AG09319 (cell line): Measurements from ENCODE around the gene HIF3A.

Experiments used
- DNase-seq: peaks from one replicate; pipeline ENCODE4 v3.0.0-alpha.2; 2010; ENCODE audit warnings: low read depth; ENCODE audit errors: extremely low read depth
- TF ChIP-seq, protein P1 (sequence below): IDR thresholded peaks from 2 replicates; pipeline ENCODE4 v1.5.1; 2011; ENCODE audit warnings: low read depth, mild to moderate bottlenecking, inconsistent platforms, low read length, moderate library complexity

Gene HIF3A

DNA sequence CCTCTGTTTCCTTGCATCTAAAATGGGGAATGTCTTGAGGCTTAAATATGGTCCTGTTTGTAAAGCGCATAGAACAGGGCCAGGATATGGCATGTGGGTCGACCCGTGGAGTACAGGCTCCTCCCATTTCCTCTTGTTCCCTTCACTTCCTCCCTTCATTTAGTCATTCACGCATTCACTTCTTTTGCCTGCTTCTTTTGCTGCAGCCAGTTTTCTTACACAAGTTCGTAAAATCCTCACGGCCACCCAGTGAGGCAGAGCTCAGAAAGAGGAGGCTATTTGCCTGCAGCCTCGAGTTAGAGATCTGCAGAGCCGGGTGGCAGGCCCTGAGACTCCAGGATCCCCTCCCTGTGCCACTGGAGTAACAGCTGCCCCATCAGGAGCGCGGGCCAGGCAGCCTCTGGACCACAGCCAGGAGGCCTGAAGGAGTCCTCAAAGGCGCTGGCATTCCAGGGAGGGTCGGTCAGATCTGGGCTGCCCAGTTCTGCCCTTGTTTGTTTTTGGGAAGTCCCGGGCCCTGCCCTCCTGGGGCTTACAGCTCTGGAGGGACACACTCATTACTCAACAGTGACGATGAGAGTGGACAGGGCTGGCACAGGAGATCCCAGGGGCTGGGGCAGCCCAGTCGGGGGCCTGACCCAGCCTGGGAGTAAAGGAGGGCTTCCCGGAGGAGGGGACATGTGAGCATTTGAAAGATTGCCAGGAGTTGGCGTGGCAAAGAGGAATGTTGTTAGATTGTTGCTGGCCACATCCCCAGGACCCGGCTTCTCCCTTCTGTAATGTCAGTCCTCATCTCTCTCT, 54.6 kb downstream of the HIF3A start:
- DNase-seq = no peak
- TF ChIP-seq, protein P1, sequence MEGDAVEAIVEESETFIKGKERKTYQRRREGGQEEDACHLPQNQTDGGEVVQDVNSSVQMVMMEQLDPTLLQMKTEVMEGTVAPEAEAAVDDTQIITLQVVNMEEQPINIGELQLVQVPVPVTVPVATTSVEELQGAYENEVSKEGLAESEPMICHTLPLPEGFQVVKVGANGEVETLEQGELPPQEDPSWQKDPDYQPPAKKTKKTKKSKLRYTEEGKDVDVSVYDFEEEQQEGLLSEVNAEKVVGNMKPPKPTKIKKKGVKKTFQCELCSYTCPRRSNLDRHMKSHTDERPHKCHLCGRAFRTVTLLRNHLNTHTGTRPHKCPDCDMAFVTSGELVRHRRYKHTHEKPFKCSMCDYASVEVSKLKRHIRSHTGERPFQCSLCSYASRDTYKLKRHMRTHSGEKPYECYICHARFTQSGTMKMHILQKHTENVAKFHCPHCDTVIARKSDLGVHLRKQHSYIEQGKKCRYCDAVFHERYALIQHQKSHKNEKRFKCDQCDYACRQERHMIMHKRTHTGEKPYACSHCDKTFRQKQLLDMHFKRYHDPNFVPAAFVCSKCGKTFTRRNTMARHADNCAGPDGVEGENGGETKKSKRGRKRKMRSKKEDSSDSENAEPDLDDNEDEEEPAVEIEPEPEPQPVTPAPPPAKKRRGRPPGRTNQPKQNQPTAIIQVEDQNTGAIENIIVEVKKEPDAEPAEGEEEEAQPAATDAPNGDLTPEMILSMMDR = no peak

DNA sequence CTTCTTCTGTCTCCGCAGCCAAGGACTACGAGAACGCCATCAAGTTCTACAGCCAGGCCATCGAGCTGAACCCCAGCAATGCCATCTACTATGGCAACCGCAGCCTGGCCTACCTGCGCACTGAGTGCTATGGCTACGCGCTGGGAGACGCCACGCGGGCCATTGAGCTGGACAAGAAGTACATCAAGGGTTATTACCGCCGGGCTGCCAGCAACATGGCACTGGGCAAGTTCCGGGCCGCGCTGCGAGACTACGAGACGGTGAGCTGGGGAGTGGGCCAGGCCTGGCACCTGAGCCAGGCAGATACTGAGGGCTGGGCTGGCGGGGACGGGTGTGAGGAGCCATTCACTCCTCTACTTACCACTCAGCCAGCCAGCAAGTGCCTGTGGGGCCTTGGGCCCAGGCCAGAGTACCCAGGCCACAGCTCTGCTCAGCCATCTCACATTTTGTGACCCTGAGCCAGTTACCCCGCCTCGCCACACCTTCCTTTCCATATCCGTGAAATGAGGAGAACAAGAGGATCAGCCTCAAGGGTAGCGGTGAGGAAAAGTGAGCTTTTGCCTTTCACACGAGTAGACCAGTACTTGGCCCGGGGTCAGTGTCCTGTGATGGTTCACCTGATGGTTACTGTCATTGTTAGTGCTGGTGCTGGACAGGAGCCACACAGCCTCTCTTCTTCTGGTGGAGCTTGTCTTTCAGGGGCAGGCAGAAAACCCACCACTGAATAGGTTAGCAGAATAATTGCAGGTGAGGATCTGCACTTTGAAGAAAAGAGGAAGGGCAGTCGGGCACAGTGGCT, 57.1 kb downstream of the HIF3A start:
- TF ChIP-seq, protein P1 = no peak
- DNase-seq = no peak

DNA sequence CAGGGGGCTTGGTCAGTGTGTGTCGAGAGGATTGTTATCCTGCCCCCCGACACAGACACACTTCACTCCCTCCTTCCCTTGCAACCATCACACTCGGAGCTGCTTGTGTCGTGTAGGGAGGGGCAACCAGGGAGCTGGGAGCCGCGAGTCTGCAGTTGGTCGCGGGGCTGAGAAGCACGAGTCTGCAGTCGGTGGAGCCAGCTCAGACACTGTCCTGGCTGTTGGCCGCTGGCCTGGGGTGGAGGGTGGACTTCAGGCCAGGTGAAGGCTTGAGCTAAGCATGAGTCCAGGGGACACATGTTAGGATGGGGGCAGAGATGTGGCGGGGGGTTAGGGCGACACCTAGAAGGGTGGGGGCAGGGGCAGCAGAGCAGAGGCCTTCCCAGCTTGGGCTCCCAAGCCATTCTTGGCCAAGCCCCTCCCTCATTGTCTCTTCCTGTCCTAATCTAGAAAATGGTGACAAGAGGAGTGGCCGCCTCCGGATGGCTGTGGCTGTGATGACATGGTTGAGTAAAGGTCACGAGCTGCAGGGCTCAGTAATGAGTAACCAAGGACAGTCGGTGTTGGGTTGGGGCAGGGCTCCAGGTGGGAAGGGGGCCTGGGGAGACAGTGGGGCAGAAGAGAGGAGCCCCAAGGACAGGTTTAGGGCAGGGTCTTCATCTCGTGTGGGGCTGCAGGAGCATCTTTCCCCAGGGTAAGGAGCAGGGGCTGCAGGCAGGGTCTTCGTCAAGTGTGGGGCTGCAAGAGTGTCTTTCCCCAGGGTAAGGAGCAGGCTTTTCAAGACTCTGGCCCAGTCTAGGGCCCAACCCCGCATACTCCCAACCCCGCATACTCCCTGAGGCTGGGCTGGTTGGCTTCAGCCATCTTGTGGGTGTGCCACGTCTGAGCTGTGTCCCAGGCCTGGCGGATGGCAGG, 58.6 kb downstream of the HIF3A start:
- DNase-seq = no peak
- TF ChIP-seq, protein P1 = no peak

DNA sequence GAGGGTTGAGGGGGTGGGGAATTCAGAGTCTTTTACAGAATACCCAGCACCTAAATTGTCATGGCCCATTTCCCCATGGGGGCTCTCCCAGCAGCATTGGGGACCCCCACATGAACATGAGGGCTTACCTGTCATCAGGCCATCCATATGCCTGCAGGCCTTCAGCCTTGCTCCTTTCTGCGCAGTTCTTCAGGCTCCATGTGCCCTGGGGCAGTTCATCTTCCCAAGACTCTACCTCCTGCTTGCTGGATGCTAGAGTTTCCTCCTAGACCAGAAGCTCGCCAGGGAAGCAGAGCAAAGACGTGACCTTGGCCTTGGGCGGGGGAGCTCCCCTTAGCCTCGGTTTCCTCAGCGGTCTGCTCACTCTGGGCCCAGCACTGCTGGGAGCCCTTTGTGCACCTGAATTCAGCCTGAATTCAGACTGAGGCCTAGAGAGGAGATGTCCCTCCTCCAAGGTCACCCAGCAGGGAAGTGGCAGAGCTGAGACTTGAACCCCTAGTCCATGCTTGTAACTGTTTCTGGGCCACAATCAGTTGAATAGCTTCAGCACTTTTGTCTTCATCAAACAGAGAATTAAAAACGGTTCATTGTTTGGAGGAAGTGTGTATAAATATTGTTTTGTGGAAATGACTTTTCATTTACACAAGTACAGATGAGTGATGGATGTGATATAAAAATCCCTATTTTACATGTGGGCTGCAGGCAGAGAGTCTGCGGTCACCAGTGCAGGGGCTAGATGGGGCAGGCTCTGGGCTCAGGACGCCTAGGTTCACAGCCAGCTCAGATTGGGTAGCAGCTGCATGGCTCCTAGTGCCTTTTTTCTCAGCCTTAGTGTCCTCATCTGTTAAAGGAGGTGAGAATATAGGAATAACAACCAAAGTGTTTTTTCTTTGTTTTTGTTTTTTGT, 59.6 kb downstream of the HIF3A start:
- no peak for DNase-seq
- TF ChIP-seq, protein P1 = no peak

DNA sequence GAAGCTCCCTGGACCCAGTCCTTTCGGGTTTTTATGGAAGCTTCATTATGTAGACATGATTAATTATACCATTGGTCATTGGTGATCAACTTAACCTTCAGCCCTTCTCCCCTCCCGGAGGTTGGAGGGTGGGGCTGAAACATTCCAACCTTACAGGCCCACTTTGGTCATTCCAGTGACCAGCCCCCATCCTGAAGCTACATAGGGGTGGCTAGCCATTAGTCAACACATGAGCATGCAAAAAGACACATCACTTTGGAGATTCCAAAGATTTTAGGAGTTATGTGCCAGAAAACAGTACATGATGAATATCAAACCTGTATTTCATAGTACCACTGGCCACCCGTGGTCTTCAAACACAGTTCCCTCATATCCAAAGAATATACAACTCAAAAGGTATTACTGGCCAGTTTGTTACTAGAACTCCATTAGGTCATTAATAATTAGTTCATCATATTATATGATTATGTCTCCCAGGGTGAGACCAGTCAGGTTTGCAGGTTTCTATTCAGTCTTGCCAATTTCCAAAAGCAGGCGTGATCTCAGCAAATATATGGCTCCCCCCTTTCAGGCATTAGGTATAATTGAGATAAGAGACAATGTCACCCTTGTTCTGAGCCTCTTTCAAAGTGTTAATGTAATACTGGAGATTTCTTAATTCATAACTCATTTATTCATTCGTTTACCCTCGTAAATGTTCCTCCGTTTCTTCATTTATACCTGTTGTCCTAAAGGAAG, 61.2 kb downstream of the HIF3A start:
- TF ChIP-seq, protein P1 = no peak
- no peak for DNase-seq

DNA sequence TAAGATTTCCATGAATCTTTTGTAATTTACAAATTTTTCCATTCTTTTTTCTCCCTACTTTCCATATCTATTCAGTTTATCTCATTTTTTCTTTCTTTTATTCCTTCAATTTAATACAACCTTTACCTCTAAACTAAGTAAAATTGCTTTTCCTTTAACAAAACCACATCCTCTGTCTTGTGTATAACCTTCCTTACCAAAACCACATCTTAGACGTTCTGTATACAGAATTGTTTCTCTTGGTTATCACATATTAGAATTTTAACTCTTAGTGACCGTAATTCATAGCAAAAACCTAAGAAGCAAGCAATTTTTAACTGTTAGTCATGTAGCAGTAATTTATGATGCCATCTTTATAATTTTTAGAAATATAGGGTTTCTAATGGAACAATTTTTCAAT, 65.1 kb downstream of the HIF3A start:
- DNase-seq = no peak
- TF ChIP-seq, protein P1 = no peak
